Transverse colon (tissue), 4 donors: Measurements from ENCODE around the gene FKBP5. TPM values are rescaled to one million over a fixed set of nuclear protein-coding genes. Genes with fewer than 3 reads are reported as not detected.

Experiments used
- DNase-seq: peaks from one replicate; pipeline ENCODE4 v3.0.0-alpha.2; 2019
- H3K27ac ChIP-seq, 4 donors: fragments of 200-600 bp; sonication (generic); 2 replicates each; pipeline ENCODE4 v1.5.1; 2016 to 2018; ENCODE audit warnings: inconsistent platforms in 4 of 4
- H3K27me3 ChIP-seq: fragments of 200-600 bp; sonication (generic); 2 replicates; pipeline ENCODE4 v1.5.1; 2017; ENCODE audit warnings: inconsistent platforms
- H3K36me3 ChIP-seq, 4 donors: fragments of 200-600 bp; sonication (generic); 2 replicates each; pipeline ENCODE4 v1.5.1; 2017 to 2019; ENCODE audit warnings: inconsistent platforms in 4 of 4
- H3K4me1 ChIP-seq, 4 donors: fragments of 200-600 bp; sonication (generic); 2 replicates each; pipeline ENCODE4 v1.5.1; 2017 to 2020; ENCODE audit warnings: inconsistent platforms in 4 of 4
- H3K4me3 ChIP-seq, 4 donors: fragments of 200-600 bp; sonication (generic); 1 replicate in 1 of 4; 2 replicates in 3 of 4; pipeline versions ENCODE4 v1.5.1 to v1.6.1; 2017 to 2019; ENCODE audit warnings: inconsistent platforms in 4 of 4
- H3K9me3 ChIP-seq, 2 donors: fragments of 200-600 bp; sonication (generic); 2 replicates each; pipeline ENCODE4 v1.5.1; 2017 to 2019; ENCODE audit warnings: inconsistent platforms in 2 of 2
- CTCF ChIP-seq, 5 experiments: fragments of 200-600 bp in 3 of 5; fragments of 450-650 bp in 2 of 5; sonication (generic) in 3 of 5; IDR thresholded peaks; 1 replicate in 2 of 5; 2 replicates in 3 of 5; pipeline ENCODE4 v1.5.1; 2016 to 2017; ENCODE audit warnings: antibody characterized with exemption in 5 of 5, inconsistent platforms in 3 of 5, mild to moderate bottlenecking in 2 of 5, moderate library complexity in 1 of 5
- EP300 ChIP-seq: sonication (generic); formaldehyde crosslinking; IDR thresholded peaks from one replicate; pipeline ENCODE4 v1.6.1; 2017; ENCODE audit warnings: antibody characterized with exemption, low read depth
- POLR2A ChIP-seq: fragments of 450-650 bp; IDR thresholded peaks from one replicate; pipeline ENCODE4 v1.6.1; 2016; ENCODE audit warnings: antibody characterized with exemption, mild to moderate bottlenecking, moderate library complexity
- POLR2AphosphoS5 ChIP-seq, 3 donors: sonication (generic); formaldehyde crosslinking; IDR thresholded peaks; one replicate each; pipeline ENCODE4 v1.6.1; 2016; ENCODE audit warnings: antibody characterized with exemption in 3 of 3
- WGBS, 2 donors: methylation state at CpG; one replicate each; pipeline ENCODE4 v1.1.5; 2018; ENCODE audit warnings: low coverage in 1 of 2; 5-methylcytosine and 5-hydroxymethylcytosine counted together
- in situ Hi-C, 4 donors: fragments of 200-750 bp; cut with MboI; loops; one replicate each; pipeline versions ENCODE4 v1.15.0 to v1.15.1; 2017; ENCODE audit warnings: low sequenced_read_pairs in 3 of 4, low pct_ligation_motif_present in 1 of 4, low pct_unique_long_range_greater_than_20kb in 1 of 4
- intact Hi-C: fragments of 100-400 bp; cut with DNase I; formaldehyde crosslinking; loops from one replicate; pipeline ENCODE4 v1.15.1; 2023; ENCODE audit warnings: low total_unique reads
- total RNA-seq, 4 donors: library from RNA; depleted of rRNA; stranded (reverse); fragments of >200 nt; gene quantifications; one replicate each; pipeline ENCODE4 v1.1.0, GENCODE V29; 2016

FKBP5 gene
- total RNA-seq, 4 donors from 2014 or later, result 82.8 to 299 (median 254) TPM

DNA sequence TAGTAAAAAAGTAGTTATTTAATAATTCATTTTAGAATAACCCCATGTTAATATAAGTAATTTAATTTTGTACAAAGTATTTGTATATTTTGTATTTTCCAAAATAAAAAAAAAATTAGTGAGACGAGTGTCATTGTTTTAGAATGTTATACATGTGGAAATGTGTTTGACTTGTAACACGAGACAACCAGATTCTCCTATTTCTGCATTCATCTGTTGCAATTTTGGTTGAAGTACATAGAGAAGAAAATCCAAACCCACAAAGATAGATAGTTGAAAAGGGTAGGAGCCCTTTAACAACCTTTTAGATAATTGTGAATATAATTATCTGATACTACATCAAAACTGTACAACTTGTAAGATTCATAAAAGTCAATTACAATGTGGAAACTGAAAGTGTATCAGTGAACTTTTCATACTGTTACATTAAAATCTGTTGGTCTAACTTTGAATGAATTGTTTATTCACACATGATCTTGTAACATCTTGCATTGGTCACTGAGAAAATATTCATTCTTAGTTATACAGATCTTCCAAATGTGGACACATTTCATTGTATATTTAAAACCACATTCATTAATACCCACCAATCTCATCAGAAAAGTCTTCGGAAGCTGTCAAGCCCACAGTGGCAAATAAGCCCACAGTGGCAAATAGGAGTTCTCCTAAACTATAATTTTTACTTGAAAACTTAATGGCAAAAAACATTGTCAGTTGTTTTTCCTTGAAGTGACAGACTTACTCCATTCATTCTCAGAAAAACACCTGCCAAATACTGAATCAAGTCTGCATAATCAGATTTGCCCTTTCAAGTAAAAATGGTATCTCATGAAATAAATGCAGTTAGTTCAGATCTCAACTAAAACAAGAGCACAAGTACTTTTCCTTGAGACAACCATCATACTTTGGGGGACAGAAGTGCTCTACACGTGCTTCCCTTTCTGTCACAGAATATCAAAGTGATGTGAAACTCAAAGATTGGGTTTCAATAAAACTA, 52.8 kb downstream of the FKBP5 start:
- H3K27ac ChIP-seq, result no peak overlapping the region
- TF ChIP-seq POLR2A (no peak), POLR2AphosphoS5 (IDR thresholded peaks at IDR 0.05) (no peak)
- intact Hi-C loops (no loop called here), in situ Hi-C loops (loop anchor here in 1 of 4 donors (10.0 kb wide), 1 partner anchor 51 kb away; no protein-coding TSS in a partner anchor)
- no peaks in the 10 kb centered on the region for H3K27me3 ChIP-seq
- WGBS, 2 donors, result 90% methylated on average over 4 of the region's 4 CpGs
- H3K9me3 ChIP-seq, result no peaks in the 10 kb centered on the region
- H3K4me1 ChIP-seq, result peaks cover 0 to 11% (median 2%) of the 10 kb centered on the region in 4 donors
- H3K4me3 ChIP-seq, result no peak overlapping the region
- H3K36me3 ChIP-seq, result peaks cover 0 to 91% (median 43%) of the 10 kb centered on the region in 4 donors
- DNase-seq, result no peak

DNA sequence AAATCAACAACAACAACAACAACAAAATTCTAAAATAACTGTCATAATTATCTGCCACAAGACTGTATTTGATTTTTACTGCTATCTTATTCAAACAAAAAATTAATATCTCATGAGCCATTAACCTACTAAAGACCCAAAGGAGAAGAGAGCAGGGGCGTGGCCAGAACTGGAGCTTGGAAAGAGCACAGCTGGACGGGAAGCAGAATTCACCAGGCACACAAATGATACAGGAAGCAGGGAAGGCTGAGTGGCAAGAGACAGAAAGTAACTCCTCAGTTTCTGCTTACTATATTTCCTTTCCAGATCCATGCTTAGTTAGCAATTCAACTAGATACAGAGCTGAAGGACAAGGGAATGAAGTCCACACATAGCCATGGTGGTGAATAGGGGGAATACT, 54.4 kb downstream of the FKBP5 start:
- Histone ChIP-seq H3K4me1 (peaks cover 0 to 11% (median 2%) of the 10 kb centered on the region in 4 donors), H3K27me3 (no peaks in the 10 kb centered on the region), H3K4me3 (no peak overlapping the region), H3K9me3 (no peaks in the 10 kb centered on the region), H3K27ac (no peak overlapping the region), H3K36me3 (peaks cover 0 to 86% (median 41%) of the 10 kb centered on the region in 4 donors)
- WGBS, 2 donors, result 38 to 56% methylated on average over 1 to 2 of the region's 2 CpGs
- DNase-seq, result no peak
- in situ Hi-C loops, result loop anchor here in 1 of 4 donors (10.0 kb wide), 1 partner anchor 50 kb away; no protein-coding TSS in a partner anchor
- TF ChIP-seq POLR2AphosphoS5 (IDR thresholded peaks at IDR 0.05) (no peak), POLR2A (no peak), EP300 (no peak), CTCF (IDR thresholded peaks at IDR 0.05) (no peak)
- intact Hi-C loops, result no loop called here

- DNase-seq, result no peak
- TF ChIP-seq POLR2AphosphoS5 (IDR thresholded peaks at IDR 0.05) (no peak), EP300 (no peak), POLR2A (no peak), CTCF (IDR thresholded peaks at IDR 0.05) (no peak)
- in situ Hi-C loops (loop anchor here in 1 of 4 donors (10.0 kb wide), 1 partner anchor 49 kb away; no protein-coding TSS in a partner anchor), intact Hi-C loops (no loop called here)
- Histone ChIP-seq H3K4me3 (no peak overlapping the region), H3K27ac (no peak overlapping the region), H3K36me3 (peaks cover 0 to 86% (median 39%) of the 10 kb centered on the region in 4 donors), H3K4me1 (peaks cover 0 to 11% (median 2%) of the 10 kb centered on the region in 4 donors), H3K9me3 (no peaks in the 10 kb centered on the region), H3K27me3 (no peaks in the 10 kb centered on the region)
- WGBS, 2 donors, result 74 to 91% methylated on average over 3 to 4 of the region's 4 CpGs
Observed at GRCh38 chr6:35633579-35634089, 55.1 kb downstream of the FKBP5 start.

DNA sequence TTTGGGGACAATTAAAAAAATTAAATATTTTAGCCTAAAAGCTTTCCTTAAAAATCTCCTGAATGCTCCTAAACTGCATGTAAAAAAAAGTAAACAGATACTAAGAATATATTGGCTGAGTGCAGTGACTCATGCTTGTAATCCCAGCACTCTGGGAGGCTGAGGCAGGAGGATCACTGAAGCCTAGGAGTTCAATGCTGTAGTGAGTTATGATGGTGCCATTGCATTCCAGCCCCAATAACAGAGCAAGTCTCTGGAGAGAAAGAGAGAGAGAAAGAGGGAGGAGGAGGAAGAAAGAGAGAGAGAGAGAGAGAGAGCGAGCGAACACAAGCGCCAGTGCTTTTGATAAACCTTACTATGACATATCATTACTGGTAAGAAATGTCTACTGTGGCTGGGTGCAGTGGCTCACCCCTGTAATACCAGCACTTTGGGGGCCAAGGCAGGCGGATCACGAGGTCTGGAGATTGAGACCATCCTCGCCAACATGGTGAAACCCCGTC, 58.8 kb downstream of the FKBP5 start:
- in situ Hi-C loops, result loop anchor here in 1 of 4 donors (10.0 kb wide), 1 partner anchor 45 kb away; no protein-coding TSS in a partner anchor
- Histone ChIP-seq H3K4me1 (peaks cover 0 to 9% (median 2%) of the 10 kb centered on the region in 4 donors), H3K4me3 (no peak overlapping the region), H3K9me3 (no peaks in the 10 kb centered on the region), H3K36me3 (peaks cover 0 to 81% (median 33%) of the 10 kb centered on the region in 4 donors), H3K27ac (no peak overlapping the region), H3K27me3 (no peaks in the 10 kb centered on the region)
- no peak for DNase-seq
- TF ChIP-seq CTCF (IDR thresholded peaks at IDR 0.05) (no peak), POLR2AphosphoS5 (IDR thresholded peaks at IDR 0.05) (no peak), EP300 (no peak), POLR2A (no peak)
- WGBS, 2 donors, result 89 to 95% methylated on average over 5 to 7 of the region's 7 CpGs
- intact Hi-C loops, result no loop called here
